Measurements from ENCODE around the gene MGA. TPM values are rescaled to one million over a fixed set of nuclear protein-coding genes. Genes with fewer than 3 reads are reported as not detected.

Gene MGA
- total RNA-seq, 2 donors from 2014 or later, result 28.8 to 45.5 TPM

DNA sequence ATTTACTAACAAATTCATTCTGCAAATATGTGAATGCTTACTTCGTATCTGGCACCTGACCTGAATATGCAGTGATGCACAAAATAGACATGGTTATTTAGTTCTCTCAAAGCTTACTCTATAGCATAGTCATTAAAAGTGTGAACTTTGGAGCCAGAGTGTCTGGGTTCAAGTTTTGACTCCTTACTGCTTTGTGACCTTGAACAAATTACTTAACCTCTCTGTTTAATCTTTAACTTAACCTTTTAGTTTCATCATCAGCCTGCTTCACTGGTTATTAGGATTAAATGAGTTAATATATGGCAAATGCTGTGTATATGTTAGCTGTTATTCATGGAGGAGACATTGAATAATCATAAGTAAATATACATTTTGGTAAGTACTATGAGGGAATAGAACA lies 12.1 kb upstream of the MGA start:
- no peaks in the 10 kb centered on the region for H3K36me3 ChIP-seq (replicated peaks in 1 of 2; ENCODE audit: insufficient read depth in 1 of 2, low read depth in 2 of 2)
- H3K4me1 ChIP-seq, result peaks cover 5% of the 10 kb centered on the region
- no peaks in the 10 kb centered on the region for H3K9me3 ChIP-seq
- DNase-seq (no peak), ATAC-seq (no peak)
- WGBS, 2 donors, result 79 to 81% methylated on average over 1 of the region's 1 CpG
- H3K4me3 ChIP-seq, result no peak overlapping the region
- H3K27ac ChIP-seq, result no peak overlapping the region
- no peaks in the 10 kb centered on the region for H3K27me3 ChIP-seq
- TF ChIP-seq, protein P1, sequence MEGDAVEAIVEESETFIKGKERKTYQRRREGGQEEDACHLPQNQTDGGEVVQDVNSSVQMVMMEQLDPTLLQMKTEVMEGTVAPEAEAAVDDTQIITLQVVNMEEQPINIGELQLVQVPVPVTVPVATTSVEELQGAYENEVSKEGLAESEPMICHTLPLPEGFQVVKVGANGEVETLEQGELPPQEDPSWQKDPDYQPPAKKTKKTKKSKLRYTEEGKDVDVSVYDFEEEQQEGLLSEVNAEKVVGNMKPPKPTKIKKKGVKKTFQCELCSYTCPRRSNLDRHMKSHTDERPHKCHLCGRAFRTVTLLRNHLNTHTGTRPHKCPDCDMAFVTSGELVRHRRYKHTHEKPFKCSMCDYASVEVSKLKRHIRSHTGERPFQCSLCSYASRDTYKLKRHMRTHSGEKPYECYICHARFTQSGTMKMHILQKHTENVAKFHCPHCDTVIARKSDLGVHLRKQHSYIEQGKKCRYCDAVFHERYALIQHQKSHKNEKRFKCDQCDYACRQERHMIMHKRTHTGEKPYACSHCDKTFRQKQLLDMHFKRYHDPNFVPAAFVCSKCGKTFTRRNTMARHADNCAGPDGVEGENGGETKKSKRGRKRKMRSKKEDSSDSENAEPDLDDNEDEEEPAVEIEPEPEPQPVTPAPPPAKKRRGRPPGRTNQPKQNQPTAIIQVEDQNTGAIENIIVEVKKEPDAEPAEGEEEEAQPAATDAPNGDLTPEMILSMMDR (IDR thresholded peaks at IDR 0.05), result no peak
- no peak for TF ChIP-seq POLR2A (IDR thresholded peaks at IDR 0.05)
- intact Hi-C loops (cut with DNase I), result no loop called here

DNA sequence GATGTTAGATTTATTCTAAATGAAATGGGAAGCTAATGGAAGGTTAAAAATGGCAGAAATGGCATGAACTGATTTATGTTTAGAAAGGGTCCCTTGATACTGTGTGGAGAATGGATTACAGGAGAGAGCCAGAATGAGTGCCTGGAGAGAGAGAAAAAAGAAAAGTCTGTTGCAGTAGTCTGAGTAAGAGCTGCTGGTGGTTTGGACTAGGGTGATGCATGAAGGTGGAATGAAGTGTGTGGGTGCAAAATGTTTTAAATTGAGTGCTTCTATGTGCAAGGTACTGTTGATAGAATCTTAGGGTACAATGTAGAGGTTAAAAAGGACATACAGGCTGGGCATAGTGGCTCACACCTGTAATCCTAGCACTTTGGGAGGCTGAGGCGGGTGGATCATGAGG lies 11.4 kb upstream of the MGA start:
- intact Hi-C loops (cut with DNase I), result no loop called here

DNA sequence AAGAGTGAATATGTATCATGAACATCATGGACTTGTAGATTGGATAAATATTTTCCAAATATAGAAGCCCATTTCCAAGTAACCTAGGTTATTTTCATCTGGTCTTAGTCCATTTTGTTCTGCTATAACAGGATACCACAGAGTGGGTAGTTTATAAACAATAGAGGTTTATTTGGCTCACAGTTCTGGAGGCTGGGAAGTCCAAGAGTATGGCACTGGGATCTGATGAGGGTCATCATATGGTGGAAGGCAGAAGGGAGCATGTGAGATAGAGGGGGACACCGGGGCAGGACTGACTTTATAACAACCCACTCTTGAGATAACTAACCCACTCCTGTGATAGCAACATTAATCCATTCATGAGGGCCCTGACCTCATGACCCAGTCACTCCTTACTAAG lies 9.4 kb upstream of the MGA start:
- no peak overlapping the region for H3K4me3 ChIP-seq
- TF ChIP-seq POLR2A (IDR thresholded peaks at IDR 0.05), result no peak
- TF ChIP-seq, protein P1 (IDR thresholded peaks at IDR 0.05), result no peak
- ATAC-seq (no peak), DNase-seq (no peak)
- peaks cover 5% of the 10 kb centered on the region for H3K4me1 ChIP-seq
- no peaks in the 10 kb centered on the region for H3K9me3 ChIP-seq
- H3K36me3 ChIP-seq (replicated peaks in 1 of 2; ENCODE audit: insufficient read depth in 1 of 2, low read depth in 2 of 2), result no peaks in the 10 kb centered on the region
- H3K27me3 ChIP-seq, result no peaks in the 10 kb centered on the region
- WGBS, 2 donors, result 100% methylated on average over 1 of the region's 1 CpG
- intact Hi-C loops (cut with DNase I), result no loop called here
- H3K27ac ChIP-seq, result no peak overlapping the region

More for the DNA sequence above, 11.4 kb upstream of the MGA start:
- no peak for TF ChIP-seq POLR2A (IDR thresholded peaks at IDR 0.05)
- TF ChIP-seq, protein P1 (IDR thresholded peaks at IDR 0.05), result no peak
- Histone ChIP-seq H3K27me3 (no peaks in the 10 kb centered on the region), H3K9me3 (no peaks in the 10 kb centered on the region), H3K4me1 (peaks cover 5% of the 10 kb centered on the region), H3K36me3 (replicated peaks in 1 of 2; ENCODE audit: insufficient read depth in 1 of 2, low read depth in 2 of 2) (no peaks in the 10 kb centered on the region), H3K27ac (no peak overlapping the region), H3K4me3 (no peak overlapping the region)
- WGBS, 2 donors, result 93 to 100% methylated on average over 1 of the region's 1 CpG
- ATAC-seq, result no peak
- no peak for DNase-seq

DNA sequence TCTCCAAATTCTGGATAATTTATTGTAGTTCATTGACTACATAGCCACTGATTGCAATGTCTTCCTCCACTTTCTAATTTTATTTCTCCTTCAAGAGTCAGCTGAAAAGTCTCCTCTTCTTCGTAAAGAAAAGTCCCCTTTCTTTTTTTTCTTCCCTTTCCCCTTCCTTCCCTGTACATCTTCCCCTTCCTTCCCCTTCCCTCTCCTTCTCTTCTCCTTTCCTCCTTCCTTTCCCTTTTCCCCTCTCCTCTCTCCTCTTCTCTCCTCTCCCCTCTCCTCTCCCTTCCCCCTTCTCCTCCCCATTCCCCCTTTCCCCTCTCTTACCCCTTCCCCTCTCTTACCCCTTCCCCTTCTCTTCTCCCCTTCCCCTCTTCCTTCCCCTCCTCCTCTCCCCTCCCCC lies 8.8 kb upstream of the MGA start:
- Histone ChIP-seq H3K27me3 (no peaks in the 10 kb centered on the region), H3K36me3 (replicated peaks in 1 of 2; ENCODE audit: insufficient read depth in 1 of 2, low read depth in 2 of 2) (no peaks in the 10 kb centered on the region), H3K4me1 (peaks cover 5% of the 10 kb centered on the region), H3K4me3 (no peak overlapping the region), H3K9me3 (no peaks in the 10 kb centered on the region), H3K27ac (no peak overlapping the region)
- no peak for TF ChIP-seq POLR2A (IDR thresholded peaks at IDR 0.05)
- TF ChIP-seq, protein P1 (IDR thresholded peaks at IDR 0.05), result no peak
- intact Hi-C loops (cut with DNase I), result no loop called here
- DNase-seq, result no peak
- ATAC-seq, result no peak
- 92 to 93% methylated on average over 1 of the region's 1 CpG for WGBS, 2 donors

DNA sequence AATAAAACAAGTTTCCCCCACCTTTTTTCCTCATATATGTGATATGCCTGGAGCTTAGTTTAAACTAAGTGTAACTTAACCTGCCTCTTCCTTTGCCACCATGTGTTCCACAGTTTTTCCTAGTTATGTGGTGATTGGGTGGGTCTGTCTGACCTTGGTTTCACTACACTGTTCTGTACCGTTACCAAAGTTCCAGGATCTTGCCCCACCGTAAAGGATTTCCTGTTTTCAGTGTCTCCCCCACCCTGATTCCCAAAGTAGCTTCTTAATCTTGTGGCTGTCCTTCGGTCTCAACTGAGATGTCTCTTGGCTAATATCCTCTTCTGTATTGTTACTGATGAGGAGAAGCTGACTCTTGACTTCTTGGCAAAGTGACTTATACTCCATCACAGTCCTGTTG lies 6.4 kb upstream of the MGA start:
- no peak for ATAC-seq
- H3K4me3 ChIP-seq, result no peak overlapping the region
- WGBS, 2 donors, result 47 to 85% methylated on average over 3 of the region's 3 CpGs
- no peaks in the 10 kb centered on the region for H3K9me3 ChIP-seq
- TF ChIP-seq POLR2A (IDR thresholded peaks at IDR 0.05), result no peak
- TF ChIP-seq, protein P1 (IDR thresholded peaks at IDR 0.05), result no peak
- H3K4me1 ChIP-seq, result no peaks in the 10 kb centered on the region
- no peaks in the 10 kb centered on the region for H3K27me3 ChIP-seq
- no peak for DNase-seq
- no peaks in the 10 kb centered on the region for H3K36me3 ChIP-seq (replicated peaks in 1 of 2; ENCODE audit: insufficient read depth in 1 of 2, low read depth in 2 of 2)
- H3K27ac ChIP-seq, result no peak overlapping the region
- intact Hi-C loops (cut with DNase I), result no loop called here
